ENCODE measurements around the gene TEX14.

The TEX14 gene

DNA sequence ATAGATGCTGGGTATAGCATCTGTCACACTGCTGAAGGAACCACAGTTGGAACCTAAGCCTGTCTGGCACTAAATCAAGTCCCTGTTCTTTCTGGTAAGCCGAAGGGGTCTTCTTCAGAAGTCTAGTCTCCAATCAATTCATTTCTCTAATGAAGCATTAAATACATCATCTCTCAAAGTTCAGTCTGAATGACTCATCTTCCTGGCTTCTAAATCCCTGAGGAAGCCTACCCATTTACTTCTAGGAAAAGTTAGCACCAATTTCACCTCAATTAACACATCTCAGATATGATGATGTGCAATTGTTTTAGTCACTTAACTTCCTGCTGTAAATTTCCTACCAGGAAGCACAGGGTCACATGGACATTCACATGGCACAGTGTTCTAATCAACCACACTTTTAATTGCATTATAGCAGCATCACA, 49.9 kb downstream of the TEX14 start:
- no peak overlapping the region for H3K4me3 ChIP-seq (ENCODE audit: low read depth, low read length)
- TF ChIP-seq, protein P1, sequence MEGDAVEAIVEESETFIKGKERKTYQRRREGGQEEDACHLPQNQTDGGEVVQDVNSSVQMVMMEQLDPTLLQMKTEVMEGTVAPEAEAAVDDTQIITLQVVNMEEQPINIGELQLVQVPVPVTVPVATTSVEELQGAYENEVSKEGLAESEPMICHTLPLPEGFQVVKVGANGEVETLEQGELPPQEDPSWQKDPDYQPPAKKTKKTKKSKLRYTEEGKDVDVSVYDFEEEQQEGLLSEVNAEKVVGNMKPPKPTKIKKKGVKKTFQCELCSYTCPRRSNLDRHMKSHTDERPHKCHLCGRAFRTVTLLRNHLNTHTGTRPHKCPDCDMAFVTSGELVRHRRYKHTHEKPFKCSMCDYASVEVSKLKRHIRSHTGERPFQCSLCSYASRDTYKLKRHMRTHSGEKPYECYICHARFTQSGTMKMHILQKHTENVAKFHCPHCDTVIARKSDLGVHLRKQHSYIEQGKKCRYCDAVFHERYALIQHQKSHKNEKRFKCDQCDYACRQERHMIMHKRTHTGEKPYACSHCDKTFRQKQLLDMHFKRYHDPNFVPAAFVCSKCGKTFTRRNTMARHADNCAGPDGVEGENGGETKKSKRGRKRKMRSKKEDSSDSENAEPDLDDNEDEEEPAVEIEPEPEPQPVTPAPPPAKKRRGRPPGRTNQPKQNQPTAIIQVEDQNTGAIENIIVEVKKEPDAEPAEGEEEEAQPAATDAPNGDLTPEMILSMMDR (IDR thresholded peaks at IDR 0.05; ENCODE audit: borderline replicate concordance, insufficient read depth, low read depth, low read length) = no peak

DNA sequence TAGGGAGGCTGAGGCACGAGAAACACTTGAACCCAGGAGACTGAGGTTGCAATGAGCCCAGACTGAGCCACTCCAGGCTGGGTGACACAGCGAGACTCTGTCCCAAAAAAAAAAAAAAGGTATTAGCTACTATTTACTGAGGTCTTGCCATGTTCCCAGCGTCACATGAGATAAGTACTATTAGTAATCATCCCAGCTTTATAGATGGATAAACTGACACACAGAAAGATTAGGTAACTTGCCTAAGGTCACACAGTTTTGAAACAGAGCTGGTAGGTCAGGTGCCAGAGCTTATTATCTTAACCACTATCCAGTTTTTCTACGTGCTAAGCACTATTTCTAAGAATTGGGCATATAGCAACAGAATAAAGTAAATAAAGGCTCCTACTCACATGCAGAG, 51.6 kb downstream of the TEX14 start:
- TF ChIP-seq, protein P1 (IDR thresholded peaks at IDR 0.05; ENCODE audit: borderline replicate concordance, insufficient read depth, low read depth, low read length) = no peak
- no peak overlapping the region for H3K4me3 ChIP-seq (ENCODE audit: low read depth, low read length)

DNA sequence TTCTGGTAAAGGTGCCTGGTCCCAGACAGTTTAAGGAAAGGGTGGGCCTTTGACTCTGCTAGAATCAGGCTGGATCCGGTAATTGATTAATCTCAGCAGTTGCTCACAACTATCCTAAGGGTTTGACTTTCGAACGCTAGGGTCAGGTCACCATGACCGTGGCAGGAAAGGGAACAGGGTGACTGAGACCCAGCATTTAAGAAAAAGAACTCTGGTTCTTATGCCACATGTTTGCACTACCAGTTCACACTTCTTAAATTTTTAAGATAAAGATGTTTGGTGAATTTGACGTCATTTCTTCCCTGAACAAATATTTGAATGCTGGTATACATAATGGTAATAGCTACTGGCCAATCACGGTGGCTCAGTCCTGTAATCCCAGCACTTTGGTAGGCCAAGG, 52.2 kb downstream of the TEX14 start:
- TF ChIP-seq, protein P1 (IDR thresholded peaks at IDR 0.05; ENCODE audit: borderline replicate concordance, insufficient read depth, low read depth, low read length) = no peak
- no peak overlapping the region for H3K4me3 ChIP-seq (ENCODE audit: low read depth, low read length)

DNA sequence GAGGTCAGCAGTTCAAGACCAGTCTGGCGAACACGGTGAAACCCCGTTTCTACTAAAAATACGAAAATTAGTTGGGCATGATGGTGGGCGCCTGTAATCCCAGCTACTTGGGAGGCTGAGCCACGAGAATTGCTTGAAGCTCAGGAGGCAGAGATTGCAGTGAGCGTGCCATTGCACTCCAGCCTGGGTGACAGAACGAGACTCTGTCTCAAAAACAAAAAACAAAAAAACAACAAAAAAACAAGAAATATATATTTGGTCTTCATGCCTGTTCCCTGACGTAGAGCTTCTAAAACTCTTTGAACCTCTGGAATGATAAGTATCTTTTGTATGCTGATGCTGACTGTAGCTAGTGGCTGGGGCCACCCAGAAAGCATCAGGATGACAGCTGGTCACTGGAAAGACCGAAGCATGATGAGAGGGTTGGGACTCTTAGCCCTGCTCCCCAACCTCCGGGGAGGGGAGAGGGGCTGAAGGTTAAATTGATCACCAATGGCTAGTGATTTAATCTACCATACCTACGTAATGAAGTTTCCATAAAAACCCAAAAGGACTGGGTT, 54.8 kb downstream of the TEX14 start:
- H3K4me3 ChIP-seq (ENCODE audit: low read depth, low read length) = no peak overlapping the region
- TF ChIP-seq, protein P1 (IDR thresholded peaks at IDR 0.05; ENCODE audit: borderline replicate concordance, insufficient read depth, low read depth, low read length) = no peak

DNA sequence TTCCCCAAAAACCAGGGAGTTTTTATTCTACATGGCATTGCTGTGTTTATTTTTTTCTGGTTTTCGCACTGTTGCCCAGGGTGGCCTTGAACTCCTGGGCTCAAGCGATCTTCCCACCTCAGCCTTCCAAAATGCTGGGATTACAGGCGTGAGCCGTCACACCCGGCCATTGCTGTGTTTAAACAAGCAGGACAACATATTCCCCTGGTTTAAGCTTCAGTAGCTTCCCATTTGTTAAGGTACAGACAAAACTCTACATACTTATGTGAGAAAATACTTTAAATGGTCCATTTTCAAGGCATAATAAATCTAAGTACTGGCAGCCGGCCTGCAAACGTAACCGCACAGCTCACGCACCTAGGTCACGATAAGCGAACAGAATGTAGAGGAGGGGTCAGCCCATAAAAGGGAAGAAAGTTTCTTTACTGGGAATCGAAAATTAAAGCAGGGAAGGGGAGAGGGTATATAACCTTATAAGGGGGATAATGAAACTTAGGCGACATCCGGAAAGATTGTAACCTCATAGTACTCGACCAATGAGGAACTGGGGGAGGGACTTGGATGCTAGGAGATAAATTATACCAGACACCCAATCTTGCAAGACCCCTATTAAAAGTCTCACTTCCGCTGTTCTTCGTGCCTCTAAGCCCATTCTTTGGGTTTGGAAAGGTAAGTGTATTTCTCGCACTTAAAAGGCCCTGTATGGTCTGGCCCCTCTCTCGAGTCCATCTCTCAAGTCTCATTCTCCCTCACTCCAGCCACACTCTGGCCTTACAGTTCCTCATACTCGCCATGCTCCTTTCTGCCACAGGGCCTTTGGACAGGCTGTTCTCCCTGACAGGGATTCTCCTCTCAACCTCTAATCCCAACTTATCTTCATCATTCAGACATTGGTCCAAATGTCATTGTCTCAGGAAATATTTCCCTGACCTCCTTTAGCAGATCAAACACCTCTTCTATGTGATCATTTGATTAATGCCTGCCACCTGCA, 59.2 kb downstream of the TEX14 start:
- no peak overlapping the region for H3K4me3 ChIP-seq (ENCODE audit: low read depth, low read length)
- TF ChIP-seq, protein P1 (IDR thresholded peaks at IDR 0.05; ENCODE audit: borderline replicate concordance, insufficient read depth, low read depth, low read length) = no peak

DNA sequence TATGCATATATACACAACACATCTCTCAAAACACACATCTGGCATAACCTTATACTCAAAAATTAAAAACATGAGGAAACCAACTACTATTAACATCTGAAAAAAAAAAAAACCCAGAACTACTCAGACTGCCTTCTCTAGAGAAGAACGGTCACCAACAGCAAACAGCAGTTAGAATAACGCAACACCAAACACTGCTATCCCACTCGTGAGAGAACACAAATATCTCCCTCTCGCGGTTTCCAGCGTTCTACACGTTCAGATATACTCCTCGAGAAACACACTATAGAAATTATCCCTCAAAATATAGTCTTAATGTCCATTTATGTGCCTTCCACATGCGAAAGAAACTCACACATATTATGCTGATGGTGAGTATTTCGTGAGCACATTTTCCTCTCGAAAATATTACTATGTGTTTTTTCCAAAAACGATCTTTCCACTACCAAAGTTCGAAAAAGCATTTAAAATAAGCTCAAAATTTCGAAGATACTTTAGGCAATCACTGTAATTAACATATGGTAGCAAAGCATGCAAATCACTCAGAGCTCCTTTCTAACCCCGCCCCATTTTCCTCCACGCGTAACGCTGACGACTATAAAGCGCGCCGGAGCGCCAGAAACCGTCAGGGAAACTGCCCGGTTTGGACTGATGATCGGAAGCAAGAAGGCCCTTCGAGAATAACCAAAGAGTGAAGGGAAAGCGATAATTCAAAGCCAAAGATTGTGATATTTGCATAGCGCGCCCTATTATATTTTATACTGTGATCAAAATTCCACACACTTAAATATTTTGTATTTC, 60.1 kb downstream of the TEX14 start:
- H3K4me3 ChIP-seq (ENCODE audit: low read depth, low read length) = no peak overlapping the region
- TF ChIP-seq, protein P1 (IDR thresholded peaks at IDR 0.05; ENCODE audit: borderline replicate concordance, insufficient read depth, low read depth, low read length) = no peak

Data from GM12875 (cell line).